GM19468 (cell line): Measurements from ENCODE around the gene ABCA12.
A peak's percentile ranks its signal among the peaks of the same experiment; 100 is the strongest.

ENCODE experiments used
- ATAC-seq: cut with Tn5 transposase; IDR thresholded peaks from one replicate; pipeline ENCODE4 v1.9.1; 2021; ENCODE audit warnings: mild to moderate bottlenecking, moderate library complexity, moderate number of reproducible peaks; ENCODE audit not compliant: unreplicated experiment; ENCODE audit errors: extremely low read depth

ABCA12 gene

GRCh38 chr2:215137741-215138340 lies 585 bp downstream of the ABCA12 start:
- no peak for ATAC-seq

- no peak for ATAC-seq
These were observed 1.1 kb downstream of the ABCA12 start for GRCh38 chr2:215137329-215137686.

GRCh38 chr2:215136669-215137328 lies 1.6 kb downstream of the ABCA12 start:
- ATAC-seq: peak; percentile 15

GRCh38 chr2:215120401-215120800 lies 18.0 kb downstream of the ABCA12 start:
- no peak for ATAC-seq

- no peak for ATAC-seq
These were observed 18.6 kb downstream of the ABCA12 start for GRCh38 chr2:215119847-215120246.

DNA sequence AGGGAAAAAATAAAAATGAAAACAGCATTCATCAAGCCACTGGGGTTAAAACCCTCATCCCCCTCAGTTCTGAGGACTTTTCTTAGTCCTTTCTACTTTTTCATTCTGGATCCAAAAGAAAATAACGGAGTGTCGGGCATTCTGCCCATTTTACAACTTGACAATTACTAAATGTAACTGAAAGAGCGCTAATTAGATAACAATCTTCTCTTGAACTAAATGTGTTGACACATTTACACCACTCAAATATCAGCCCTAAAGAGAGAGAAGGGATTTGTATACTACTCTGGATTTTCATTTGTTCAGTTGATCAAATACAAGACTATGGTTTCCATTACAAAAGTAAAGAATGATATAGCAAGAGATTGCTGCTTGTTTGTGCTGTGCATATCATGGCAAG lies 27.5 kb downstream of the ABCA12 start:
- no peak for ATAC-seq

DNA sequence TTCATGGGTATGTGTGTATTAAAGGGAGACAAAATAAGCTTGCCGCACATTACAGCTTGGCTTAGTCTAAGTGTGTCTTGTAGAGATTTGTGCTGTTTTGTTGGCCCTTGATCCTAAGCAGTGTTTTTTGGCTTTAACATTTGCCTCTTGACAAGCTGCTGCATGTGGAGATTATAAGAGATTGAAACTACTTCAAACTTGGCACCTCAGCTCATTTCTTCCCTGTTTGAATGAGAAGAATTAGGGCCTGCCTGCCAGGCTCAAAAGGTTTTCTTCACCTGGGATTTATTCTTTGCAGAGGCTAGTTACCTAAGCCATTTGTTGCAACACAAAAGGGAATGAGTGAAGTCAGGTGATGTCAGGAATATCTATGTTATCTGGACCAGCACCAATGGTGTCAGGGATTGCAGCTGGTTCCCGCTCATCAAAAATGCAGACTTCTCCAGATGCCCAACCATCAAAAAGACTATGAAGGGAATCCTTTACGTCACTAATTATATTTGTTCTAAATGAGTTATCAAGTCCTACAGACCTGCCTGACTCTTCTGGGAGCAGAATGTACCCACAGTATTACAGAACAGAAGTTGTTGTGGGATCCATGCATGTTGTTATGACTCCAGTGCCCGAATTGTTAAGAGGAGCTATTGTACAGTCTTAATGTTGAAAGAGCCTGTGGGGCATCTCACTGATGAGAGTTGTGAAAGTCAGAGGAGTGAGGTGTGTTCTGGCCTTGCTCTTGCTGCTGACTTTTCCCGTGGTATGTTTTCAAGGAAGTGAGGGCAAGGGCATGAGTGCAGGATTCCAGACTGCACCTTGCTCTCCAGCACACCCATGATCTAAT lies 31.0 kb downstream of the ABCA12 start:
- no peak for ATAC-seq

DNA sequence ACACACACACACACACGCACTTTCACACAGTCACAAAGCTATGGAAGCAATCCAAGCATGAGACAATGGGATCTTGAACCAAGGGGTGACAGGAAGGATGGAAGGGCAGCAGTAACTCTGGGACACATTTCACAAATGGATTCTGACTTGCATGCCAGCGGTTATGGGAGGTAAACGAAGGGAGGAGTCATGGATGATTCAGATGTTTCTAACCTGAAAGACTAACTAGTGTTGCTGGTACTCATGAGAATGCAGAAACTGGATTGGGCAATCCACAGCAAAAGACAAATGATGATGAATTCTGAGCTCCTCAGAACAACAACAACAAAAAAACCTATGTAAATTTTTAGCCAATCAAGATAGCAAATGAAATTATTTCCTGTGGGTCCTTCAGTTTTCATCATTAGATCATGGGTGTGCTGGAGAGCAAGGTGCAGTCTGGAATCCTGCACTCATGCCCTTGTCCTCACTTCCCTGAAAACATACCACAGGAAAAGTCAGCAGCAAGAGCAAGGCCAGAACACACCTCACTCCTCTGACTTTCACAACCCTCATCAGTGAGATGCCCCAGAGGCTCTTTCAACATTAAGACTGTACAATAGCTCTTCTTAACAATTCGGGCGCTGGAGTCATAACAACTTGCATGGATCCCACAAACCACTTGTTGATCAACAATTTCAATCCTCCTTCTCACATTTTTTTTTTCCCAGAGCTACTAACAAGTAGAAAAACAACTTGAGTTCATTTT lies 32.6 kb downstream of the ABCA12 start:
- no peak for ATAC-seq

- ATAC-seq: no peak
These were observed 34.2 kb downstream of the ABCA12 start for GRCh38 chr2:215104226-215104625.

GRCh38 chr2:215098875-215099274 lies 39.6 kb downstream of the ABCA12 start:
- ATAC-seq: no peak

DNA sequence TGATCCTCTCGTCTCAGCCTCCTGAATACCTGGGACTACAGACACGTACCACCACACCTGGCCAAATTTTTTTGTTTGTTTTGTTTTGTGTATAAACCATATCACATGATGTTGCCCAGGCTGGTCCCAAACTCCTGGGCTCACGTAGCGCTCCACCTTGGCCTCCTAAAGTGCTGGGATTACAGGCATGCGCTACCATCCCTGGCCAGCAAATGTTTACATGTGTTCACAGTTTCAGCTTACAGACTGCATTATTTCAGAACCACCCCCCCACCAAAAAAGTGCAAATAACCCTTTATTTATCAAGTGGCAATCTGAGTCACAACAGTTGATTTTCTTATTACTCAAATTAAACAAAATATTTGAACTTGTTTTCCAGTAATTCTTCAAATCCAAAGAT lies 54.3 kb downstream of the ABCA12 start:
- ATAC-seq: no peak

GRCh38 chr2:215083146-215083545 lies 55.3 kb downstream of the ABCA12 start:
- ATAC-seq: no peak

- ATAC-seq: no peak
These were observed 56.0 kb downstream of the ABCA12 start for GRCh38 chr2:215082446-215082845.

- no peak for ATAC-seq
These were observed 57.9 kb downstream of the ABCA12 start for GRCh38 chr2:215080545-215080944.

GRCh38 chr2:215071676-215072075 lies 66.8 kb downstream of the ABCA12 start:
- ATAC-seq: no peak

DNA sequence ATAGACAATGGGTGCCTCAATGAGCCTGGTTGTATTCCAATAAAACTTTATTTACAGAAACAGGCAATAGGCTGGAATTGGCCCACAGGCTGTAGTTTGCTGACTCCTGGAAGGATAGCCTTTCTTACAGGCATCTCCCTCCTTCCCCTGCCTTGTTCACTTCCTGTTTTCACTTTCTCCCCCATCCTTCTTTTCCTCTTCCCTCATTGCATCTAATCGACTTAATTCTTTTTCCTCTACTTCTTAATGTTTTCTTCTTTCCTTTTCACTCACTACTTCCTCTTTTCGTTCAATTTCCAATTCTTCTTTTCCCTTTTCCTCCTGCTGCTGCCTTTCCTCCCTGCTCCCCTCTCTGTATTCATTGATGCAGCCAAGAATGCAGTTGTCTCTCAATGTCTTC lies 70.0 kb downstream of the ABCA12 start:
- no peak for ATAC-seq

DNA sequence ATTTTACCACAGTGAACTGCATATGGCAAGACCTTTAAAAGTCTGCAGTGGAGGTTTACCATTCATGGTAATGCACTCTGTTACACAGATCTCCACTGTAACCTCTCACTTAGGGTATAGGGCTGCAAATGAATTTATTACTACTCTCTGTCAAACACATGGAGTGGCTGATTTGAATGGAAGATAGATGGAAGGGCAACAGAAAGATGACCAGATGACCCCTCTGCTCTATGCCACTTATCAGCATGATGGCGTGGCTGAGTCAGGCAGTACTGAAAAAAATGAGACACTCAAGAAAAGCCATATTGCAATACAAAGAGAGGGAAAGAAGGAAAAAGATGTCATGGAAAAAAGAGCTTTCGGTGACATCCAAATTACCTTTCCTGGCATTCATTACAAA lies 72.3 kb downstream of the ABCA12 start:
- ATAC-seq: no peak

- no peak for ATAC-seq
These were observed 74.9 kb downstream of the ABCA12 start for GRCh38 chr2:215063526-215063925.

GRCh38 chr2:215060861-215061536 lies 77.4 kb downstream of the ABCA12 start:
- ATAC-seq: no peak

GRCh38 chr2:215059724-215060123 lies 78.7 kb downstream of the ABCA12 start:
- ATAC-seq: no peak
